ENCODE measurements around the gene CROCC.

The CROCC gene

GRCh38 chr1:16970132-16970910 lies 48.6 kb downstream of the CROCC start:
- Histone ChIP-seq H3K27me3 (ENCODE audit: control insufficient read depth, insufficient read depth, low read length) (no peaks in the 10 kb centered on the region), H3K9me3 (ENCODE audit: control insufficient read depth, insufficient read depth, low read length) (no peaks in the 10 kb centered on the region), H3K4me3 (ENCODE audit: low read length) (no peak overlapping the region), H3K27ac (ENCODE audit: low read length) (no peak overlapping the region), H3K4me1 (ENCODE audit: control insufficient read depth, insufficient read depth, low read length) (peaks cover 1% of the 10 kb centered on the region; the same call in 1 of the 2 replicates), H3K36me3 (ENCODE audit: control insufficient read depth, insufficient read depth, low read length) (peaks cover 21% of the 10 kb centered on the region)
- WGBS (ENCODE audit: insufficient coverage, insufficient read length) = no CpG with 5 or more reads among the region's 28 CpGs
- no peak for DNase-seq (ENCODE audit: low read depth, low spot score)

DNA sequence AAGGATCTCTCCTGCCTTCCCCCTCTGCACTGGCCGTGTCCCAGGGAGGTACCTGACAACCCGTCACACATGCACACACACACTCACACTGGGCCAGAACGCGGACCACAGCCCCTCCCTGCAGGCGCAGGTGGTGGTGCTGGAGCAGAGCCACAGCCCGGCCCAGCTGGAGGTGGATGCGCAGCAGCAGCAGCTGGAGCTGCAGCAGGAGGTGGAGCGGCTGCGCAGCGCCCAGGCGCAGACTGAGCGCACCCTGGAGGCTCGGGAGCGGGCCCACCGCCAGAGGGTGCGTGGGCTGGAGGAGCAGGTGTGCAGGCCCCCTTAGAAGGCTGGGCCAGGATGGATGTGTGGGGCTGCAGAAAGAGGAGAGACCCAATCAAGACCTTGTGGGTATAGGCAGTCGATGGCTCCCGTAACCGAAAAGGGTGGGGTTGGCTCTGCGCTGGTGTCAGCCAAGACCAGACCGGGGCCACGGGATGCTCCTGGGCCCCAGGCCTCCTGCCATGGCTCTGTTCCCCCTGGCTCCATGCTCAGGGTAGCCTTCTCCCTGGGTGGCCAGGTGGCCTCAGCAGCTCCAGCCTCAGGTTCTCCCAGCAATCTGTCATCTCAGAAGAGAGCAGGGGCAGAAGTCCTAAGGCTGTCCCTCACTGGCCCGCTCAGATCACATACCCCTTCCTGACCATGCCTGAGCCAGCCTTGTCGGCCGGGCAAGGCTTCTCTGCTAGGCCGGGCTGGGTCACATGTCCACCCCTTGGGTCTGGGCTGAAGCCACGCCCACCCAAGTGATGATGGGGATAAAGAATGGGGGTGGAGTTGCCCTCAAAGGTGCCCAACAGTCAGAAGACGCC lies 49.8 kb downstream of the CROCC start:
- Histone ChIP-seq H3K27me3 (ENCODE audit: control insufficient read depth, insufficient read depth, low read length) (no peaks in the 10 kb centered on the region), H3K4me3 (ENCODE audit: low read length) (no peak overlapping the region), H3K9me3 (ENCODE audit: control insufficient read depth, insufficient read depth, low read length) (no peaks in the 10 kb centered on the region), H3K36me3 (ENCODE audit: control insufficient read depth, insufficient read depth, low read length) (peaks cover 15% of the 10 kb centered on the region), H3K4me1 (ENCODE audit: control insufficient read depth, insufficient read depth, low read length) (peaks cover 1% of the 10 kb centered on the region; the same call in 1 of the 2 replicates), H3K27ac (ENCODE audit: low read length) (no peak overlapping the region)
- WGBS (ENCODE audit: insufficient coverage, insufficient read length) = no CpG with 5 or more reads among the region's 28 CpGs
- DNase-seq (ENCODE audit: low read depth, low spot score) = no peak

GRCh38 chr1:16972189-16972895 lies 50.6 kb downstream of the CROCC start:
- Histone ChIP-seq H3K9me3 (ENCODE audit: control insufficient read depth, insufficient read depth, low read length) (no peaks in the 10 kb centered on the region), H3K4me3 (ENCODE audit: low read length) (no peak overlapping the region), H3K27me3 (ENCODE audit: control insufficient read depth, insufficient read depth, low read length) (no peaks in the 10 kb centered on the region), H3K4me1 (ENCODE audit: control insufficient read depth, insufficient read depth, low read length) (peaks cover 1% of the 10 kb centered on the region; the same call in 1 of the 2 replicates), H3K27ac (ENCODE audit: low read length) (no peak overlapping the region), H3K36me3 (ENCODE audit: control insufficient read depth, insufficient read depth, low read length) (peaks cover 16% of the 10 kb centered on the region)
- no CpG with 5 or more reads among the region's 11 CpGs for WGBS (ENCODE audit: insufficient coverage, insufficient read length)
- no peak for DNase-seq (ENCODE audit: low read depth, low spot score)

- Histone ChIP-seq H3K9me3 (ENCODE audit: control insufficient read depth, insufficient read depth, low read length) (no peaks in the 10 kb centered on the region), H3K36me3 (ENCODE audit: control insufficient read depth, insufficient read depth, low read length) (peaks cover 24% of the 10 kb centered on the region), H3K4me1 (ENCODE audit: control insufficient read depth, insufficient read depth, low read length) (peaks cover 5% of the 10 kb centered on the region), H3K27me3 (ENCODE audit: control insufficient read depth, insufficient read depth, low read length) (no peaks in the 10 kb centered on the region), H3K27ac (ENCODE audit: low read length) (no peak overlapping the region), H3K4me3 (ENCODE audit: low read length) (no peak overlapping the region)
- DNase-seq (ENCODE audit: low read depth, low spot score) = no peak
- WGBS (ENCODE audit: insufficient coverage, insufficient read length) = no CpG with 5 or more reads among the region's 9 CpGs
Observed at GRCh38 chr1:16973215-16973614, 51.5 kb downstream of the CROCC start.

DNA sequence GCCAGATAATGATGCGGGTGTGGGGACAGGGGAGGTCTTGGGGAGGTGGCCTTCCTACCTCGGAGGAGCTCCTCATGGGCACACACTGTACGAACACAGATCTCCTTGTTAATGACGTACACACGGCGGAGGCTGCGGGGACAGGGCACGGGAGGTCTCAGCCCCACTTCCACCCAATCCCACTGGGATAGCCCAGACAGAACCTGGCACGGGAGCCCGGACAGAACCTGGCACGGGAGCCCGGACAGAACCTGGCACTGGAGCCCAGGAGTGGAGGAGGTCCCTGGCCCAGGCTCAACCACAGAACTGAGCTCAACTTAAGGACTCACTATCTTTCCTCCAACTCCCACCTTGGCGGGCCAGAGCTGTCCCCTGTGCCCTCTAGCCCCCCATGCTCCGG lies 53.5 kb downstream of the CROCC start:
- DNase-seq (ENCODE audit: low read depth, low spot score) = no peak
- WGBS (ENCODE audit: insufficient coverage, insufficient read length) = no CpG with 5 or more reads among the region's 14 CpGs
- no peak overlapping the region for H3K27ac ChIP-seq (ENCODE audit: low read length)
- H3K4me1 ChIP-seq (ENCODE audit: control insufficient read depth, insufficient read depth, low read length) = peaks cover 13% of the 10 kb centered on the region
- H3K27me3 ChIP-seq (ENCODE audit: control insufficient read depth, insufficient read depth, low read length) = no peaks in the 10 kb centered on the region
- peaks cover 29% of the 10 kb centered on the region for H3K36me3 ChIP-seq (ENCODE audit: control insufficient read depth, insufficient read depth, low read length)
- no peak overlapping the region for H3K4me3 ChIP-seq (ENCODE audit: low read length)
- H3K9me3 ChIP-seq (ENCODE audit: control insufficient read depth, insufficient read depth, low read length) = no peaks in the 10 kb centered on the region

DNA sequence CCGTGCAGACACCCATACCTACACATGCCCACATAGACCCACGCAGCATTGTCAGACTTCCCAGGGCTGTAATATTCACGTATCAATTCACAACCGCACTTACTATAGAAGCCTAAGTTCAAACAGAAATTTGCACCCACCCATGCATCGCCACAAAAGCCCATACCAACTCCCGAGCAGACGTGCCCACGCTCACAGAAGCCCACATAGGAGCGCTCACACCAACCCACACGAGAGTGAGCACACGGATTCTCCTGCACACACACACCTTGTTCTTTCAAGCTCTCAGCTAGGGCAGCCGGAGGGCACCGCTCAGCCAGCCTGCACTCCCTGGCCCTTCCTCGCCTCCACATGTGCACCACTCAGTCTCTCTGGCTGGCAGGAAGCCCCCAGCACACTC lies 54.1 kb downstream of the CROCC start:
- no peaks in the 10 kb centered on the region for H3K27me3 ChIP-seq (ENCODE audit: control insufficient read depth, insufficient read depth, low read length)
- no peaks in the 10 kb centered on the region for H3K9me3 ChIP-seq (ENCODE audit: control insufficient read depth, insufficient read depth, low read length)
- no peak for DNase-seq (ENCODE audit: low read depth, low spot score)
- no peak overlapping the region for H3K27ac ChIP-seq (ENCODE audit: low read length)
- H3K4me1 ChIP-seq (ENCODE audit: control insufficient read depth, insufficient read depth, low read length) = peaks cover 13% of the 10 kb centered on the region
- WGBS (ENCODE audit: insufficient coverage, insufficient read length) = 100% methylated on average over 3 of the region's 14 CpGs
- H3K36me3 ChIP-seq (ENCODE audit: control insufficient read depth, insufficient read depth, low read length) = peaks cover 29% of the 10 kb centered on the region
- H3K4me3 ChIP-seq (ENCODE audit: low read length) = no peak overlapping the region

DNA sequence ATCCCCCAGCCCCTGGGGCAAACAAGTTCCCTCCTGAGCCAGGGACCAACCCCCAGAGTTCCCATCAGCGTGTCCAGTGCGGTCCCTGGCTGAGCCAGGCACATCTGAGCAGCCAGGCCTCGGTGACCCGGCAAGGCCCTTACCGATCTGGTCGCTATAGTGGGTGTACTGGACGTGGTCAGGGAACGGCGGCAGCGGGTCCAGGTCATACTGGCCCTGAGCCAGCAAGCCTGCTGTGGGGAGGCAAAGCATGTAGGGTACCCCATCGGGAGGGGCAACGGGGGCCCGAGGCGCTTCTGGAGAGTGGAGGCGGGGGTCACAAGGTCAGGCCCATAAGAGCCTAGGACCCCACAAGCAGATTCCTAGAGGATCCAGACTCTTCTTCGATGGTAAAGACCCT lies 55.2 kb downstream of the CROCC start:
- Histone ChIP-seq H3K4me1 (ENCODE audit: control insufficient read depth, insufficient read depth, low read length) (peaks cover 12% of the 10 kb centered on the region), H3K9me3 (ENCODE audit: control insufficient read depth, insufficient read depth, low read length) (no peaks in the 10 kb centered on the region), H3K27ac (ENCODE audit: low read length) (no peak overlapping the region), H3K36me3 (ENCODE audit: control insufficient read depth, insufficient read depth, low read length) (peaks cover 23% of the 10 kb centered on the region), H3K27me3 (ENCODE audit: control insufficient read depth, insufficient read depth, low read length) (no peaks in the 10 kb centered on the region), H3K4me3 (ENCODE audit: low read length) (no peak overlapping the region)
- WGBS (ENCODE audit: insufficient coverage, insufficient read length) = no CpG with 5 or more reads among the region's 16 CpGs
- DNase-seq (ENCODE audit: low read depth, low spot score) = no peak

DNA sequence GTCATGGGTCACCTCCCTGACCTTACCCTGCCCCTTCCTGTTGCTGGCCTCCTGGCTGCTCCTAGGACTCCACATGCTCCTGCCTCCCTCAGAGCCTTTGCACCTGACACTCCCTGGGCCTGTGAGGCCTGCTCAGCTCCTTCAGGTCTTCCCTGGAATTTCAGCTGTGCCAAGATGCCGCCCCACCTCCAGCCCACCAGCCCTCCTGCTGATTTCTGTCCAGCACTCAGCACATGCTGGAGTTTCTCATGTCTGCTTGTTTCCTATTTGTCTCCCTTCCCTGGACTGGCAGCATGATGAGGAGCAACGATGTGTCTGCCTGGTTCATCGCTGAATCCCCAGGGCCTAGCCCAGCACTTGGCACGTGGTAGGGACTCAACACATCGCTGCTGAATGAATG lies 55.6 kb downstream of the CROCC start:
- no peak overlapping the region for H3K27ac ChIP-seq (ENCODE audit: low read length)
- no peak overlapping the region for H3K4me3 ChIP-seq (ENCODE audit: low read length)
- no peaks in the 10 kb centered on the region for H3K27me3 ChIP-seq (ENCODE audit: control insufficient read depth, insufficient read depth, low read length)
- no peaks in the 10 kb centered on the region for H3K9me3 ChIP-seq (ENCODE audit: control insufficient read depth, insufficient read depth, low read length)
- no CpG with 5 or more reads among the region's 5 CpGs for WGBS (ENCODE audit: insufficient coverage, insufficient read length)
- no peak for DNase-seq (ENCODE audit: low read depth, low spot score)
- peaks cover 23% of the 10 kb centered on the region for H3K36me3 ChIP-seq (ENCODE audit: control insufficient read depth, insufficient read depth, low read length)
- H3K4me1 ChIP-seq (ENCODE audit: control insufficient read depth, insufficient read depth, low read length) = peaks cover 12% of the 10 kb centered on the region

DNA sequence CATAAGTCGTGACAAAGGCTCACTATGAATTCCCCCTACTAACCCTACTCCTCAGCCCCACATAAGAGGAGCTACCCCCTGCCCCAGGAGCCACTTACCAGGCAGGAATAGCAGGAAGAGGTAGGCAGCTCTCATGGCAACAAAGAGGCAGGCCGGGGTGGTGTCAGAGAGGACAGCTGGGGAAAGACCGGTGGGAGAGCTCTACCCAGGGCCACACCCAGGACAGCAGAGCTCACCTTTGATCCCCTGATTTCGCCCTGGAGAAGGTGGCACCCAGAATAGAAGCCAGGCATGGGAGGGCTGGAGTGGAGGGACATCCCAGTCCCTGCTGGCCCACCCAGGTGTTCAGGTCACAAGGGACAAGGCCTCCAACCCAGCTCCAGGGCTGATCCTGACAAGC lies 56.4 kb downstream of the CROCC start:
- Histone ChIP-seq H3K27ac (ENCODE audit: low read length) (no peak overlapping the region), H3K4me1 (ENCODE audit: control insufficient read depth, insufficient read depth, low read length) (peaks cover 12% of the 10 kb centered on the region), H3K36me3 (ENCODE audit: control insufficient read depth, insufficient read depth, low read length) (peaks cover 23% of the 10 kb centered on the region), H3K27me3 (ENCODE audit: control insufficient read depth, insufficient read depth, low read length) (no peaks in the 10 kb centered on the region), H3K9me3 (ENCODE audit: control insufficient read depth, insufficient read depth, low read length) (no peaks in the 10 kb centered on the region), H3K4me3 (ENCODE audit: low read length) (no peak overlapping the region)
- DNase-seq (ENCODE audit: low read depth, low spot score) = no peak
- WGBS (ENCODE audit: insufficient coverage, insufficient read length) = no CpG with 5 or more reads among the region's 4 CpGs
